Omental fat pad (tissue), 4 donors: ENCODE measurements around the gene AIP. TPM values are rescaled to one million over a fixed set of nuclear protein-coding genes. Genes with fewer than 3 reads are reported as not detected.

Experiments used
- ATAC-seq: fragments of 150-250 bp; one replicate; pipeline ENCODE4 v1.9.1; 2016; ENCODE audit warnings: mild to moderate bottlenecking, moderate library complexity; ENCODE audit not compliant: low FRiP score
- DNase-seq: peaks from one replicate; pipeline ENCODE4 v3.0.0-alpha.2; 2019; ENCODE audit warnings: low spot score
- CTCF ChIP-seq, 3 donors: fragments of 450-650 bp; IDR thresholded peaks; one replicate each; pipeline ENCODE4 v1.5.1; 2016 to 2017; ENCODE audit warnings: antibody characterized with exemption in 3 of 3, mild to moderate bottlenecking in 3 of 3, moderate library complexity in 2 of 3
- total RNA-seq, 4 donors: library from RNA; depleted of rRNA; stranded (reverse); fragments of >200 nt; gene quantifications; one replicate each; pipeline ENCODE4 v1.1.0, GENCODE V29; 2016

AIP gene
- total RNA-seq, 4 donors from 2014 or later: 51.2 to 67.5 (median 62.1) TPM

- ATAC-seq (no peak), DNase-seq (no peak)
- no peak for TF ChIP-seq CTCF (IDR thresholded peaks at IDR 0.05)
Measured at GRCh38 chr11:67500831-67501715, 18.2 kb downstream of the AIP start.

- TF ChIP-seq CTCF (IDR thresholded peaks at IDR 0.05): no peak
- DNase-seq (no peak), ATAC-seq (no peak)
Measured at GRCh38 chr11:67501854-67502253, 19.0 kb downstream of the AIP start.

- DNase-seq (no peak), ATAC-seq (no peak)
- TF ChIP-seq CTCF (IDR thresholded peaks at IDR 0.05): no peak
Measured at GRCh38 chr11:67502328-67502979, 19.6 kb downstream of the AIP start.

GRCh38 chr11:67503119-67504004 lies 20.5 kb downstream of the AIP start:
- TF ChIP-seq CTCF (IDR thresholded peaks at IDR 0.05): no peak
- DNase-seq (no peak), ATAC-seq (no peak)

- DNase-seq (no peak), ATAC-seq (no peak)
- TF ChIP-seq CTCF (IDR thresholded peaks at IDR 0.05): no peak
Measured at GRCh38 chr11:67504005-67504949, 21.5 kb downstream of the AIP start.
